ENCODE measurements around the gene ANKRD63. TPM values are rescaled to one million over a fixed set of nuclear protein-coding genes. Genes with fewer than 3 reads are reported as not detected.

Gene ANKRD63
- total and polyA plus RNA-seq, 2 of the 13 experiments (the other 11 are each of a cell fraction or from before 2014, with no cell fraction given) = not detected

DNA sequence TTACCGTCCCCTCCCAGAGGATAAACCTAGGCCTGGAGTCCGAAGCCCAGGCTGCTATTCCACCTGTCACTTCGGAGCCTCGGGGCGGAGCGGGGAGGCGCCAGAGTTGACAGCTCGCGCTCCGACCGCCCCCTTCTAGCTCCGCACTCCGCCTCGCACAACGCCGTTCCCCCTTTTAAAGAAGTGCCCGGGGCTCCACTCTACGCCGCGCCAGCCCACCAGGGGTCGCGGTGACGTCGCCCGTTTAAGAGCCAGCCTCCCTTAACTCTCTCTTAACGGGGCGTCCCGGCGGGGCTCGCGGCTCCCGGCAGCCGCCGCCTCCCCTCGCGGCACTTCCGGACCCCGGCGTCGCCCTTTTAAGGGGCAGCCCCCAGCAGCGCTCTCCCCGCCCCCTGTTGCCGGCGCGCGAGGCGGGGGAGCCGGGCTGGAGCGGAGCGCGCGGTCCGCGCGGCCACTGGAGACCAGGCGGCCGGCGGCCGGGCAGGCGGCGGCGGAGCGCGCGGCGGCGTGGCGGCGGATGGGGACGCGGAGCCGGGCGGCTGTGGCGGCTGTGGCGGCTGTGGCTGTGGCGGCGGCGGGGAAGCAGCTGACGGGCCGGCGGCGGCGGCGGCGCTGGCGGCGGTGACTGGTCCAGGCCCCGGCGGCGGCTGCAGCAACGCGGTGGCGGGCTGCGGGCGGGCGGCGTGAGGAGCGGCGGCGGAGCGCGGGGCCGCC, 40.5 kb upstream of the ANKRD63 start, which contains the start of gene INAFM2 (continued):
- TF ChIP-seq ZNF710 (CRISPR knock-in tag; IDR thresholded peaks at IDR 0.05; ENCODE audit: borderline replicate concordance) (peak; percentile 40; the same call in 1 of the 2 replicates), ZNF17 (CRISPR knock-in tag; IDR thresholded peaks at IDR 0.05) (no peak), RELA (CRISPR knock-in tag; IDR thresholded peaks at IDR 0.05) (no peak), ZNF839 (CRISPR knock-in tag; IDR thresholded peaks at IDR 0.05; ENCODE audit: borderline replicate concordance) (no peak), KDM1A (CRISPR knock-in tag; IDR thresholded peaks at IDR 0.05) (no peak), ZNF75D (CRISPR knock-in tag; IDR thresholded peaks at IDR 0.05; ENCODE audit: borderline replicate concordance) (no peak), JDP2 (CRISPR knock-in tag; IDR thresholded peaks at IDR 0.05; ENCODE audit: borderline replicate concordance) (no peak), SMARCE1 (IDR thresholded peaks at IDR 0.05; ENCODE audit: borderline replicate concordance) (no peak), ZNF878 (CRISPR knock-in tag; IDR thresholded peaks at IDR 0.05) (no peak), HNF4G (IDR thresholded peaks at IDR 0.05; ENCODE audit: borderline replicate concordance, low read depth, low read length) (no peak), HNF4G (CRISPR knock-in tag; IDR thresholded peaks at IDR 0.05; ENCODE audit: borderline replicate concordance, low read depth) (no peak), MAFF (IDR thresholded peaks at IDR 0.05; ENCODE audit: low read depth, low read length) (no peak), SRY (CRISPR knock-in tag; IDR thresholded peaks at IDR 0.05) (peak; percentile 6; the same call in 1 of the 2 replicates), ZNF646 (CRISPR knock-in tag; IDR thresholded peaks at IDR 0.05) (no peak), SALL1 (CRISPR knock-in tag; IDR thresholded peaks at IDR 0.05) (peak; percentile 63), EZH2 (conservative IDR thresholded peaks at IDR 0.05; ENCODE audit: low read depth, low read length) (no peak), ZNF556 (CRISPR knock-in tag; IDR thresholded peaks at IDR 0.05; ENCODE audit: borderline replicate concordance) (0 out of 2 replicates have a peak, but pooled peaks have one; percentile 25), PTBP1 (IDR thresholded peaks at IDR 0.05; ENCODE audit: low read depth, low read length, poor library complexity, severe bottlenecking) (no peak), JUNB (CRISPR knock-in tag; IDR thresholded peaks at IDR 0.05; ENCODE audit: borderline replicate concordance) (no peak), ZNF460 (CRISPR knock-in tag; IDR thresholded peaks at IDR 0.05; ENCODE audit: borderline replicate concordance) (no peak), FOSL1 (CRISPR knock-in tag; IDR thresholded peaks at IDR 0.05; ENCODE audit: borderline replicate concordance) (no peak)
- TF ChIP-seq, protein P1, sequence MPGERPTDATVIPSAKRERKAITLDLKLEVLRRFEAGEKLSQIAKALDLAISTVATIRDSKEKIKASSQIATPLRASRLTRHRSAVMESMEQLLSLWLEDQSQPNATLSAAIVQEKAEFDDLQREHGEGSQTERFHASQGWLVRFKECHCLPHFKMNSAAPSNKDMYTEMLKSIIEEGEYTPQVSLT (CRISPR knock-in tag; IDR thresholded peaks at IDR 0.05; ENCODE audit: borderline replicate concordance, low read depth) = no peak
